MM.1S (cell line): ENCODE measurements around the gene ERC2.

ENCODE experiments used
- DNase-seq: peaks from one replicate; pipeline ENCODE4 v3.0.0-alpha.2; 2015
- H2AFZ ChIP-seq: fragments of 300-600 bp; sonication (generic); 2 replicates; pipeline ENCODE4 v1.6.0; 2016; ENCODE audit warnings: antibody characterized with exemption, low read length
- H3F3A ChIP-seq: fragments of 300-600 bp; sonication (generic); 2 replicates; pipeline ENCODE4 v1.6.1; 2016; ENCODE audit warnings: mild to moderate bottlenecking, antibody characterized with exemption, low read length, moderate library complexity, mixed read lengths; ENCODE audit not compliant: insufficient read depth
- H3K27ac ChIP-seq: fragments of 300-600 bp; sonication (generic); 2 replicates; pipeline ENCODE4 v1.5.1; 2016; ENCODE audit warnings: mild to moderate bottlenecking, low read length
- H3K27me3 ChIP-seq: fragments of 300-600 bp; sonication (generic); replicated peaks from 2 replicates; pipeline ENCODE4 v1.6.0; 2016; ENCODE audit warnings: low read length; ENCODE audit not compliant: insufficient read depth
- H3K36me3 ChIP-seq: fragments of 300-600 bp; sonication (generic); replicated peaks from 2 replicates; pipeline ENCODE4 v1.6.1; 2016; ENCODE audit warnings: mild to moderate bottlenecking, low read length, mixed read lengths; ENCODE audit not compliant: insufficient read depth
- H3K4me1 ChIP-seq: fragments of 300-600 bp; sonication (generic); 2 replicates; pipeline ENCODE4 v1.6.1; 2016; ENCODE audit warnings: low read length, mixed read lengths
- H3K4me2 ChIP-seq: fragments of 300-600 bp; sonication (generic); 2 replicates; pipeline ENCODE4 v1.6.0; 2016; ENCODE audit warnings: low read depth, low read length
- H3K4me3 ChIP-seq: fragments of 300-600 bp; sonication (generic); 2 replicates; pipeline ENCODE4 v1.5.1; 2016; ENCODE audit warnings: low read length, mixed read lengths
- H3K79me2 ChIP-seq: fragments of 300-600 bp; sonication (generic); 2 replicates; pipeline ENCODE4 v1.6.1; 2016; ENCODE audit warnings: mixed run types, low read length, mixed read lengths
- H3K9ac ChIP-seq: fragments of 300-600 bp; sonication (generic); 2 replicates; pipeline ENCODE4 v1.6.1; 2016; ENCODE audit warnings: low read length, mixed read lengths
- H3K9me2 ChIP-seq: fragments of 300-600 bp; sonication (generic); replicated peaks from 2 replicates; pipeline ENCODE4 v1.6.1; 2016; ENCODE audit warnings: mild to moderate bottlenecking, low read length, mixed read lengths; ENCODE audit not compliant: insufficient read depth
- H3K9me3 ChIP-seq: fragments of 300-600 bp; sonication (generic); replicated peaks from 2 replicates; pipeline ENCODE4 v1.6.1; 2016; ENCODE audit warnings: mild to moderate bottlenecking, low read length, mixed read lengths; ENCODE audit not compliant: insufficient read depth
- H4K20me1 ChIP-seq: fragments of 300-600 bp; sonication (generic); 2 replicates; pipeline ENCODE4 v1.6.1; 2016; ENCODE audit warnings: mild to moderate bottlenecking, low read length, moderate library complexity, mixed read lengths; ENCODE audit not compliant: insufficient read depth
- EZH2 ChIP-seq: fragments of 300-600 bp; sonication (generic); optimal IDR thresholded peaks from 2 replicates; pipeline ENCODE3; 2017; ENCODE audit warnings: low read depth, mild to moderate bottlenecking, antibody characterized with exemption, low read length, mixed read lengths
- EZH2phosphoT487 ChIP-seq: fragments of 300-600 bp; sonication (generic); IDR thresholded peaks from 2 replicates; pipeline ENCODE4 v1.6.1; 2018; ENCODE audit warnings: antibody characterized with exemption, low read length
- TF ChIP-seq, protein P1 (sequence below): fragments of 300-600 bp; sonication (generic); IDR thresholded peaks from 2 replicates; pipeline ENCODE4 v1.5.1; 2016; ENCODE audit warnings: antibody characterized with exemption, low read length, mixed read lengths

Gene ERC2

DNA sequence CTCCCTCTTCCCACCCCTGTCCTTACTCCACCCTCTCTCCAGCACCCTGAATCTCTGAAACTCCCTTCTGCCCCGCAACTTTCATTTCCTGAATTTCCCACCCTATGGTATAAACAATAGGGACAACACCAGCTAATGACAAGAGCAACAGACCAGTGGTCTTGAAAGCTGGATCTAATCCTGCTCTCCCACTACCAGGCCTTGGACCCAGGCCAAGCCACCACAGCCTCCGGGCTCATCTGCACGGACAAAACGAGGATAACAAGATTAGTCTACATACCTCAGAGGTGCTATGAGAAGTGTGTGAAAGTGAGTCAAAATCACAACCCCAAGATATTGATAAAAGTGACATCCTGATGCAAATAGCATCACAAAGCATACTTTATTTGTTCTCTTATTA is 128.6 kb downstream of the ERC2 start:
- H3K4me2 ChIP-seq = no peak overlapping the region
- no peak for DNase-seq
- no peaks in the 10 kb centered on the region for H3F3A ChIP-seq
- H3K4me3 ChIP-seq = no peak overlapping the region
- H4K20me1 ChIP-seq = no peaks in the 10 kb centered on the region
- no peaks in the 10 kb centered on the region for H3K79me2 ChIP-seq
- H3K27ac ChIP-seq = no peak overlapping the region
- no peaks in the 10 kb centered on the region for H3K4me1 ChIP-seq
- no peaks in the 10 kb centered on the region for H3K9me3 ChIP-seq
- no peak for TF ChIP-seq EZH2phosphoT487
- TF ChIP-seq, protein P1, sequence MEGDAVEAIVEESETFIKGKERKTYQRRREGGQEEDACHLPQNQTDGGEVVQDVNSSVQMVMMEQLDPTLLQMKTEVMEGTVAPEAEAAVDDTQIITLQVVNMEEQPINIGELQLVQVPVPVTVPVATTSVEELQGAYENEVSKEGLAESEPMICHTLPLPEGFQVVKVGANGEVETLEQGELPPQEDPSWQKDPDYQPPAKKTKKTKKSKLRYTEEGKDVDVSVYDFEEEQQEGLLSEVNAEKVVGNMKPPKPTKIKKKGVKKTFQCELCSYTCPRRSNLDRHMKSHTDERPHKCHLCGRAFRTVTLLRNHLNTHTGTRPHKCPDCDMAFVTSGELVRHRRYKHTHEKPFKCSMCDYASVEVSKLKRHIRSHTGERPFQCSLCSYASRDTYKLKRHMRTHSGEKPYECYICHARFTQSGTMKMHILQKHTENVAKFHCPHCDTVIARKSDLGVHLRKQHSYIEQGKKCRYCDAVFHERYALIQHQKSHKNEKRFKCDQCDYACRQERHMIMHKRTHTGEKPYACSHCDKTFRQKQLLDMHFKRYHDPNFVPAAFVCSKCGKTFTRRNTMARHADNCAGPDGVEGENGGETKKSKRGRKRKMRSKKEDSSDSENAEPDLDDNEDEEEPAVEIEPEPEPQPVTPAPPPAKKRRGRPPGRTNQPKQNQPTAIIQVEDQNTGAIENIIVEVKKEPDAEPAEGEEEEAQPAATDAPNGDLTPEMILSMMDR = no peak
- TF ChIP-seq EZH2 = no peak
- H3K27me3 ChIP-seq = no peaks in the 10 kb centered on the region
- no peaks in the 10 kb centered on the region for H3K9me2 ChIP-seq
- no peak overlapping the region for H3K9ac ChIP-seq
- no peak overlapping the region for H2AFZ ChIP-seq
- H3K36me3 ChIP-seq = no peaks in the 10 kb centered on the region

DNA sequence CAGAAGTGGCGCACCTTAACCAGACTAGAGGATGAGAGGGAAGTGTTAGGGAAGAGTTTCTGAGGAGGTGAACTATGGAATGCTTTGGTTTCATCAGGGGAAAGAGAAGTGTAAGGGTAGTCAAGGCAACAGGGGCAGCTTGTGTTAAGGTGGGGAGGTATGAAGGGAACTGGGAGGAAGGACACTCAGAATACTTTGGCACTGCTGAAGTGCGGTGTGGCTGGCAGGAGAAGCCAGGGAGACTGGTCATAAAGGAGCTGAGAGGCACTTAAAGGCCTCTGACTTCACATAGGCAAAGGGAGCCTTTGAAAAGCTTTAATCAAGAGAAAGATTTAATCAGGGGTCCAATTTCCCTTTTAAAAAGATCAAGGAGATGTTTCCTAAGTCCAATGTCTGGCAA is 129.0 kb downstream of the ERC2 start:
- H4K20me1 ChIP-seq = no peaks in the 10 kb centered on the region
- no peak overlapping the region for H3K9ac ChIP-seq
- TF ChIP-seq EZH2 (no peak), EZH2phosphoT487 (no peak)
- TF ChIP-seq, protein P1 = no peak
- H3K9me3 ChIP-seq = no peaks in the 10 kb centered on the region
- no peaks in the 10 kb centered on the region for H3K9me2 ChIP-seq
- H3K4me1 ChIP-seq = no peaks in the 10 kb centered on the region
- no peaks in the 10 kb centered on the region for H3K36me3 ChIP-seq
- no peak overlapping the region for H2AFZ ChIP-seq
- H3K79me2 ChIP-seq = no peaks in the 10 kb centered on the region
- H3K4me2 ChIP-seq = no peak overlapping the region
- no peaks in the 10 kb centered on the region for H3F3A ChIP-seq
- no peak for DNase-seq
- H3K4me3 ChIP-seq = no peak overlapping the region
- no peak overlapping the region for H3K27ac ChIP-seq
- H3K27me3 ChIP-seq = no peaks in the 10 kb centered on the region

DNA sequence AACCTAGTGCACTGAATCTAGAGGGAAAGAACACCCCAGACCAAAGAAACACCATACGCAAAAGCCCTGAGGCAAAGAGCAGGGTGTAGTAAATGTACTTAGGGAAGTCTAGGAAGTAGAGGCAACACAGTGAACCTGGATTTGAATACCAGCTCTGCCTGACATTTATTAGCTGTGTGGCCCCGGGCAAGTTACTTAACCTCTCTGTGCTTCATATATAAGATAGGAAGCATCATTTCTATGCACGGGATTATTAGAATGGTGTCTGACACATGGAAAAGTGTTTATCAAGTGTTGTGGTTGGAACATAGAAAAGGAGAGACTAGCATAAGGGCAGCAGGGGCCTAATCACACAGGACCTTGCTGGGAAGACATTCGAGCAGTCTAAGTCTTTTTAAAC is 132.2 kb downstream of the ERC2 start:
- Histone ChIP-seq H3K4me1 (no peaks in the 10 kb centered on the region), H3K9me3 (no peaks in the 10 kb centered on the region), H3F3A (no peaks in the 10 kb centered on the region), H3K27ac (no peak overlapping the region), H4K20me1 (no peaks in the 10 kb centered on the region), H3K4me2 (no peak overlapping the region), H2AFZ (no peak overlapping the region), H3K27me3 (no peaks in the 10 kb centered on the region), H3K4me3 (no peak overlapping the region), H3K79me2 (no peaks in the 10 kb centered on the region), H3K9me2 (no peaks in the 10 kb centered on the region), H3K9ac (no peak overlapping the region), H3K36me3 (no peaks in the 10 kb centered on the region)
- TF ChIP-seq EZH2phosphoT487 (no peak), EZH2 (no peak)
- TF ChIP-seq, protein P1 = no peak
- no peak for DNase-seq
